GM21423 (cell line): ENCODE data around the gene MACROD2.
A peak's percentile ranks its signal among the peaks of the same experiment; 100 is the strongest.

Experiments used
- ATAC-seq: cut with Tn5 transposase; IDR thresholded peaks from one replicate; pipeline ENCODE4 v1.9.1; 2021; ENCODE audit warnings: mild to moderate bottlenecking, moderate library complexity; ENCODE audit not compliant: unreplicated experiment

MACROD2 gene

GRCh38 chr20:14727485-14728150 lies 732.3 kb downstream of the MACROD2 start:
- no peak for ATAC-seq

GRCh38 chr20:14729390-14729789 lies 734.1 kb downstream of the MACROD2 start:
- no peak for ATAC-seq

GRCh38 chr20:14732343-14732742 lies 737.0 kb downstream of the MACROD2 start:
- no peak for ATAC-seq

DNA sequence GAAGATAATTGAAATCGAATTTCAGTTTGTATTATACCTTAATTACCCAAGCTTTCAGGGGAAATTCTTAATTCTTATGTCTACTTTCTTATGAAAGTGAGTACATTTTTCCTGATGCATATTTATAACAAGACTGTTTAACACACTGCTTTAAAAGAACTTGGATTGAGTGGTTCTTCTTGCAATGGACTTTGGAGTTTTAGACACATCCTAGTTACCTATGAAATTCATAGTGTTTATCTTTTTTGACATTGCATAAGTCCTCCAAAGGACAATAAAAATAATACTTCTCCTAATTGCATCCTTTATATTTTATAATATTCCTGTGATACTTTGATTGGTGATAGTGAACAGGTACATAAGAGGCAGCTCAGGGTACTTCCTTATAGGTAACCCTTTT lies 737.7 kb downstream of the MACROD2 start:
- ATAC-seq = no peak

DNA sequence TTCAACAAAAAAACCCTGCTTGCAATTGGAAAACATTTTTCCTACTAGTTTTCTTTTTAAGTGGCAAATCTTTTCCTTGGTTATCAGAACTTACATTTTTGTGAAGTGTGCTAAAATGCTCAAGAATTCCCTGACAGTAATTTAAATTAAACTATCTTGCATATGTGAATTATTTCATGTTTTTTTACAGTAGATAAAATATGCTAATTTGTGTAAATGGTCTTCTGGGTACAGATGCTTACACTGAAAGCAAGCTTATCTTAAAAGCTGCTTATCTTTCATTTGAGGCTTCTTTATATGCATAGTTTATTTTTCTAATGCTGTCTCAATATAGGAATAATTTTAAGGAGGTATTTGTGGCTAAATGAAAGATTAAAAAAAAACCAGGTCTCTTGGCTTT lies 745.1 kb downstream of the MACROD2 start:
- no peak for ATAC-seq

- no peak for ATAC-seq
Observed at GRCh38 chr20:14741616-14742015, 746.3 kb downstream of the MACROD2 start.

- ATAC-seq = peak; percentile 78
Observed at GRCh38 chr20:14744723-14745122, 749.4 kb downstream of the MACROD2 start.

DNA sequence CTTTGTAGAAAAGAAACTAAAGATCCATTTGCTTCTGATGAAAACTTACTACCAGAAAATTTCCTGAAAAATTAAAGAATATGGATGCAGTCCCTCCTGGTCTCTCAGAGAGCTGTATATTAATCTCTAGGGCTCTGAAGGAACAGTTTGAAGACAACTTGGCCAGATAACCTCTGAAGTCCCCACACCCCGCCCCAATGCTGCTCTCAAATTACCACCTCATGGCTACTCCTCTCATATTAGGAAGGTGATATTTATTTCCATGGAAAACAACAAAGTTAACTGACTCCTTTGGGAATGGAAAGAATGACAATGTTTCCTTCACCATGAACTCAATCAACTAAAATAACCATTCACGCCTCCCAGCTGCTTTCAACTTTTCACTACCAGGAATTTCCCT lies 750.5 kb downstream of the MACROD2 start:
- ATAC-seq = no peak

DNA sequence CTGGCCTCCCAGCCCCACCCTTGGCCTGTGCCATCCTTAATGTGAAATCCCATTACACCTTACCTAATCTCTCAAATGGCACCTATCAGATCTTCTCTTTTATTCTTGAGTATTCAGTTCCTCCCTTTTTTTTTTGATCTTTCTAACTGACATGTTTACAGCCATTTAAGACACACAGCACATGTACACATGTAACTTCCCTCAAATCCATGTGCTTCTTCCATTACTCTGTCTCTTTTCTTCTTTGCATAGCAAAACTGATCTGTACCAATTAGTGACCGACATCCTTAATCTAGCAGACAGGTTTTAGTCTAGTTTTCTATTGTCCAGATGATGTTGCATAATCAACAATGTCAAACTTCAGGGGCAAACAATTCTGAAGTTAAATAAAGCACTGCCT lies 755.9 kb downstream of the MACROD2 start:
- ATAC-seq = no peak

- no peak for ATAC-seq
Observed at GRCh38 chr20:14757728-14758127, 762.4 kb downstream of the MACROD2 start.

DNA sequence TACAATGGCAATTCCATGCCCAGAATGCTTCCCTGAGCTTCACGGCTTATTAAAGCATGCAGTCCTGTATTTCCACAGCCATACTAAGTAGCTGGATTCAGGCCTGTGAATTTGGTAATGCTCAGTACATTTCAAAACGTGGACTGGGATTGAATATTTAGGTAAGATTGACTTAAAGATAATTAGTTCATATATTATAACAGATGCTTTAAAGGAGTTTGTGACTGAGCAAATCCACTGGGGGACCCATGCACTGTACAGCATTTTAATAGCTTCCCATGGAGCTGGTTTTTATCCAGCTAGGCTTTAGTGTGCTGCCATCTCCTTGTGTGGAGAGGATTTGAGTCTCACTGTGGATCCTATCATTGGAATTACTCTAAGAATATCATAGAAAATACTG lies 763.0 kb downstream of the MACROD2 start:
- ATAC-seq = no peak

DNA sequence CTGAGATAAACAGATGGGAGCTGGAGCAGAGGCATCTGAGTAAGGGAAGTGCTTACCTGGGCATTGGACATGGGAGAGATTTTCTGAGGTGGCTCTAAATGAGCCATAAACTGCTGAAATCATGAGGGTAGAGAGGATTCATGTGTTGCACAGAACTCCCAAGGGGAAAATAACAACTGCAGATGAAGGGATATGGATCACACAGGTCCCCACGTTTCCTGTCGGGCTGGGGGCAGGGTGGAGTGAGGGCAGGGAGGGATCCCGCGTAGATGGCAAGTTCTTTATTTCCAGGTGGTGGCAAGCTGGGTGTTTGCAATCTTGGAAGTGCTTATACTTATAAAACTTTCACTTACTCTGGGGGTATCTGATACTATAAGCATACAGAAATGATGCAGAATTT lies 764.7 kb downstream of the MACROD2 start:
- no peak for ATAC-seq

- ATAC-seq = no peak
Observed at GRCh38 chr20:14761903-14762302, 766.6 kb downstream of the MACROD2 start.

DNA sequence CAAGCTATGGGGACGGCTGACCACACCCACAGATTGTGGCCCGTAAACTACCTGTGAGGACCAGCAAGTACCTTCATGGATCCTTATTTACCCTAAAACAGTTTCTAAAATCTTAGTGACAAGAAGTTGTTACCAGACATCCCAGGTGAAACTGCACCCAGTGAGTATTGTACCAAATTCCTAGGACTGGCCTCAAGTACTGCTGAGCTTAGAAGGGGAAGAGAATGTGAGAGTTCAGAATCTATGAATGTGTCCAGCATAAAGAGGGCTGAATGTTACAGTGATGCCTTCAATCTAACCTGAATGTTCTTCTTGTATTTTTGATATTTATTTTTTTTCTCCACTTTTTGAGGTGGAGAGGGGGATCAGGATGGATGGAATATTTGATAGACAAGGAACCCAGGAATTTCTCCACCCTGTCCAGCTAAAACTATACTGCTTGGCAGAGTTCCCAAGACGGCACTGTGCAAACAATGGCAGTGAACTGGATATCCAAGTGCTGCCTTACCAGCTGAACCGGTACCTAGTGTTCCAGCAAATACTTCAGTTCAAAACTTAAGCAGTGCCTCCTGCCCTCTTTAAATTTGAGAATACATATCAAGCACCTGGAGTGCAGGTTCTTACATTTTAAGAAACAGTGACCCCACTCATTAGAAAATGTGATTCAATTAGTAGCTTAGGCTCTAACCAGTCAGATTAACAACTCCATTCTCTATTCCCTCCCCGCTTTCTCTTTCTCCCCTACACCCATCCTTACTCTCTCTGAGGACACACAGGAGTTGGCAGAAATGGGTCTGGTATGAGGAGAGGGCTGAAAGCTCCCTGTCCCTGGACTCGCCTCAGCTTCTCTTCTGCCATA lies 769.4 kb downstream of the MACROD2 start:
- ATAC-seq = no peak

GRCh38 chr20:14765370-14765701 lies 770.0 kb downstream of the MACROD2 start:
- no peak for ATAC-seq

GRCh38 chr20:14773486-14773885 lies 778.2 kb downstream of the MACROD2 start:
- ATAC-seq = no peak

DNA sequence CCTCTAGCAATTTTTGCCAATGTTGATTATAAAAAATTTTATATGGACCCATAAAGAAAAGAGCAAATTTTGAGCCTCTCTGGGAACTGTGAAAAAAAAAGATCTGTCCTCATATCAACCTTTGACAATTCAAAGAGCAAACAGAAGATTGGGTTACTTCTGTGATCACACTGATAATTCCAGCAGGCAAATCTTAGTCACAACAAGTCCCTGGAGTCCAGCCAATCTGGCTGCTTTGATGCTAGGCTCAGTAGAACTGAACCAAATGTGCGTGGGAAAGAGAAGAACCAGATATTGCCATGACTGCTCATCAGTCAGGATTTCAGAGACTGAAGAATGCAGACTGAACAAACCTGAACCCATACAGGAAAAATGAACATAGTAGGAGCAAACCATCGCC lies 780.5 kb downstream of the MACROD2 start:
- ATAC-seq = no peak

DNA sequence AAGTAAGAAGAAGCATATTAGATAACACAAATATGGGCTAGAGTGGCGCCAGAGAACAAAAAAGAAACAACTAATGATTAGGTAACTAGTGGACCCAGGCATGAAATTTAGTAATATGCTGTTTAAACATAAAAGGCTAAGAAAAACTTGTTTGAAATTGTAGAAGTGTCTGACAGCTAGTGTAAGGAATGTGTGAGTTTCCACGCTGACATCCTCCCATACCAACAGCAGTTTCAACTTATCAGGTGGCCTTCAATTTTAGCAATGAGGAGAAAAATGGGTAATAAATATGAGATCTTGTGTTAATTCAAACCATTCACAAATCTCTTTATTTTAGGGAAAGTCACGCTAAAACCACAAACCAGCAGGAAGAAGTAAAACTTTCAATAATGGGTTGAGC lies 782.3 kb downstream of the MACROD2 start:
- ATAC-seq = no peak

- ATAC-seq = no peak
Observed at GRCh38 chr20:14778096-14778495, 782.8 kb downstream of the MACROD2 start.

DNA sequence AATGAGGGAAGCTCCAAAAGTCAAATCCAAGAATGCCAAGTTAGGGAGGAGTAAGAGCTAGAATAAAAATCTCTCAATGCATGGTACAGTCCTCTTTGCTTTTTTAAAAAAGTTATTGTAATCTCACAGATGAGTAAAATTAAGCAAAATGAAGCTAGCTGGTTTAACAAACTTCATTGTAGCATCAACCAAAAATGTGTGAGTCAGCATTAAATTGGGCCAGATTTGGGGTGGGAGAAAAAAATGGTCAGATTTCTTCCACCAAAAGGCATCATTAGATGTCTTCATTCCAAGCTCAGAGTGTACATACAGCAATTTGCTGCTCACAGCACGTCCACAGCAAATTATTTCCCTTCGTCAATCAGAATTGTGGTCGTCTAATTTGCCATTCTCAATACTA lies 783.6 kb downstream of the MACROD2 start:
- no peak for ATAC-seq

DNA sequence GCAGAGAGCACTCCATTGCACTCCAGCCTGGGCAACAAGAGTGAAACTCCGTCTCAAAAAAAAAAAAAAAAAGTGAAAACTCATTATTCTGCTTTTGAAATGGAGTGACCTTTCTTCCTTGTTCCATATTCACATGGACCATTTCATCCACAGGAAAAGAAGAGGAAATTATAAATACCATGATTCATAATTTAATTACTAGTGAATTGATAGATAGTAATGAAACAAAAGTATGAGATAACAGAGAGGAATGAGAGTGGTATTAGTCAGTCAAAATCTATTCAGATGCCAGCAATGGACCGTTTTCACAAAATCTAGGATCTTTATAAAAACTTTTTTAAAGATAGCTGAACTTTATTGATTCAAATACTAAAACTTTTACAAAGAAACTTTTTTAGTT lies 785.2 kb downstream of the MACROD2 start:
- ATAC-seq = no peak

DNA sequence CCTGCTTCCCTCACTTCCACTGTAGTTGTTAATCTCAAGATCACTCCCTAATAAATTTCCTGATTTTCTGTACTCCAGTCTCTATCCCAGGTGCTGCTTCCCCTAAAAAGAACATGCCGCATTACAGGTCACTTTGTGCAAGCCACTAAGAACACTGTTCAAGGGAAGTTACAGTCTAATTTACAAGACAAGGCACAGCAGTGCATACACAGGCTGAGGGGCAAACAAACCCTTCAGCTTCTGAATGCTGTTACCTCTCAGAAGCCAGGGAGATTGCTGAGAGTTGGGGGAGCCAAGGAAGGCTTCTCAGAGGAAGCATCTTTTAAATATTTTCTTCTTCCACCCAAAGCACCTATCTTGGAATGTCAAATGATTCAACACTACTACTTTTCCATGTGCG lies 787.4 kb downstream of the MACROD2 start:
- ATAC-seq = no peak

GRCh38 chr20:14783766-14784165 lies 788.5 kb downstream of the MACROD2 start:
- no peak for ATAC-seq
